ENCODE measurements around the gene SPATA20. TPM values are rescaled to one million over a fixed set of nuclear protein-coding genes. Genes with fewer than 3 reads are reported as not detected.

The SPATA20 gene
- total and polyA plus RNA-seq, 2 of the 13 experiments (the other 11 are each of a cell fraction or from before 2014, with no cell fraction given): 36.1 to 64.8 TPM

DNA sequence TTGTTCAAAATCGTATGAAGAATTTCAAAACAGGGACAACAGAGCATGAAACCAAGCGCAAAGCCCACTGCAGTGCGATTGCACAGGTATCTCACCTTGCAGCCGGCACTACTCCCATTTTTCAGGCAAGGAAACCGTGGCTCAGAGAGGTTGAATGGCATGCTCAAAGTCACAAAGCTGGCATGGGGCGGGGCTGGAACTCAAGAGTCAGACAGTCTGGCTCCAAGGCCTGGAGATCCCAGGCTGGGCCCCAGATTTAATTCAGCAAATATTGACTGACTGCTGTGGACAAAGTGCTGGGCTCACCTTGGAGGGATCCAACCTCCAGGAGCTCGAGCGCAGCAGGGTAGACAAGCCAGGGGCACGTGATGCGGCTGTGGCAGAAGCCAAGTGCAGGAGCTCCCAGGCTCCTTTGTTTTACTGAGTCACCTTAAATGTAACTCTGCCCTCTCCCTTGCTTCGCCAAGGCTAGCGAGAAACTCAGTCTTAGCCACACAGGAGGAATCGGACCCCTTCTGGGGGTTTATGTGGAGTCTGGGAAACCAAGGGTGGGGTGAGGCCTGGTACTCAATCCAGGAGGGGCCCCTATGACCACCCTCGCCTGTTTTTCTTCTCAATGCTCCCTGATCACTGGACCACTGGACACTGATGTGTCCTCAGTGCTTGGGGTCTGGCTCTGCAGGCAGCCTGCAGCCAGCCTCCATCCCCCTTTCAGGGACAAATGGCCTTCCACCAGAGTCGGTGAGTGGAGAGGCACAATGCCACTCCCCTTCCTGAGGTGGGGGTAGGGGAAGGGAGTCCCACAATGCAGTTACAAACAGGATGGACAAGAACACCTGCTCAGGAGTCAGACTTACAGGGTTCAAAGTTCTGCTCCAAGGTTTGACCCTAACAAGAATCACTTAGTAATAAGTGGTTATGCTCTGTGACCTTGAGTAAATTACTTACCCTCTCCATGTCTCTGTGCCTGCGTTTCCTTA lies 3.9 kb upstream of the SPATA20 start (continued):
- no peak; the same call in 1 of the 2 replicates for TF ChIP-seq SAFB2 (CRISPR knock-in tag; IDR thresholded peaks at IDR 0.05; ENCODE audit: borderline replicate concordance, low read depth)
- TF ChIP-seq, protein P1, sequence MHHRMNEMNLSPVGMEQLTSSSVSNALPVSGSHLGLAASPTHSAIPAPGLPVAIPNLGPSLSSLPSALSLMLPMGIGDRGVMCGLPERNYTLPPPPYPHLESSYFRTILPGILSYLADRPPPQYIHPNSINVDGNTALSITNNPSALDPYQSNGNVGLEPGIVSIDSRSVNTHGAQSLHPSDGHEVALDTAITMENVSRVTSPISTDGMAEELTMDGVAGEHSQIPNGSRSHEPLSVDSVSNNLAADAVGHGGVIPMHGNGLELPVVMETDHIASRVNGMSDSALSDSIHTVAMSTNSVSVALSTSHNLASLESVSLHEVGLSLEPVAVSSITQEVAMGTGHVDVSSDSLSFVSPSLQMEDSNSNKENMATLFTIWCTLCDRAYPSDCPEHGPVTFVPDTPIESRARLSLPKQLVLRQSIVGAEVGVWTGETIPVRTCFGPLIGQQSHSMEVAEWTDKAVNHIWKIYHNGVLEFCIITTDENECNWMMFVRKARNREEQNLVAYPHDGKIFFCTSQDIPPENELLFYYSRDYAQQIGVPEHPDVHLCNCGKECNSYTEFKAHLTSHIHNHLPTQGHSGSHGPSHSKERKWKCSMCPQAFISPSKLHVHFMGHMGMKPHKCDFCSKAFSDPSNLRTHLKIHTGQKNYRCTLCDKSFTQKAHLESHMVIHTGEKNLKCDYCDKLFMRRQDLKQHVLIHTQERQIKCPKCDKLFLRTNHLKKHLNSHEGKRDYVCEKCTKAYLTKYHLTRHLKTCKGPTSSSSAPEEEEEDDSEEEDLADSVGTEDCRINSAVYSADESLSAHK (CRISPR knock-in tag; IDR thresholded peaks at IDR 0.05; ENCODE audit: borderline replicate concordance): no peak
- TF ChIP-seq CBFB (CRISPR knock-in tag; IDR thresholded peaks at IDR 0.05): peak; percentile 23; the same call in 1 of the 2 replicates
- TF ChIP-seq ZNF451 (CRISPR knock-in tag; IDR thresholded peaks at IDR 0.05): no peak
- TF ChIP-seq, protein P2, sequence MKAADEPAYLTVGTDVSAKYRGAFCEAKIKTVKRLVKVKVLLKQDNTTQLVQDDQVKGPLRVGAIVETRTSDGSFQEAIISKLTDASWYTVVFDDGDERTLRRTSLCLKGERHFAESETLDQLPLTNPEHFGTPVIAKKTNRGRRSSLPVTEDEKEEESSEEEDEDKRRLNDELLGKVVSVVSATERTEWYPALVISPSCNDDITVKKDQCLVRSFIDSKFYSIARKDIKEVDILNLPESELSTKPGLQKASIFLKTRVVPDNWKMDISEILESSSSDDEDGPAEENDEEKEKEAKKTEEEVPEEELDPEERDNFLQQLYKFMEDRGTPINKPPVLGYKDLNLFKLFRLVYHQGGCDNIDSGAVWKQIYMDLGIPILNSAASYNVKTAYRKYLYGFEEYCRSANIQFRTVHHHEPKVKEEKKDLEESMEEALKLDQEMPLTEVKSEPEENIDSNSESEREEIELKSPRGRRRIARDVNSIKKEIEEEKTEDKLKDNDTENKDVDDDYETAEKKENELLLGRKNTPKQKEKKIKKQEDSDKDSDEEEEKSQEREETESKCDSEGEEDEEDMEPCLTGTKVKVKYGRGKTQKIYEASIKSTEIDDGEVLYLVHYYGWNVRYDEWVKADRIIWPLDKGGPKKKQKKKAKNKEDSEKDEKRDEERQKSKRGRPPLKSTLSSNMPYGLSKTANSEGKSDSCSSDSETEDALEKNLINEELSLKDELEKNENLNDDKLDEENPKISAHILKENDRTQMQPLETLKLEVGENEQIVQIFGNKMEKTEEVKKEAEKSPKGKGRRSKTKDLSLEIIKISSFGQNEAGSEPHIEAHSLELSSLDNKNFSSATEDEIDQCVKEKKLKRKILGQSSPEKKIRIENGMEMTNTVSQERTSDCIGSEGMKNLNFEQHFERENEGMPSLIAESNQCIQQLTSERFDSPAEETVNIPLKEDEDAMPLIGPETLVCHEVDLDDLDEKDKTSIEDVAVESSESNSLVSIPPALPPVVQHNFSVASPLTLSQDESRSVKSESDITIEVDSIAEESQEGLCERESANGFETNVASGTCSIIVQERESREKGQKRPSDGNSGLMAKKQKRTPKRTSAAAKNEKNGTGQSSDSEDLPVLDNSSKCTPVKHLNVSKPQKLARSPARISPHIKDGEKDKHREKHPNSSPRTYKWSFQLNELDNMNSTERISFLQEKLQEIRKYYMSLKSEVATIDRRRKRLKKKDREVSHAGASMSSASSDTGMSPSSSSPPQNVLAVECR (CRISPR knock-in tag; IDR thresholded peaks at IDR 0.05; ENCODE audit: borderline replicate concordance): peak; percentile 65
- TF ChIP-seq, protein P3, sequence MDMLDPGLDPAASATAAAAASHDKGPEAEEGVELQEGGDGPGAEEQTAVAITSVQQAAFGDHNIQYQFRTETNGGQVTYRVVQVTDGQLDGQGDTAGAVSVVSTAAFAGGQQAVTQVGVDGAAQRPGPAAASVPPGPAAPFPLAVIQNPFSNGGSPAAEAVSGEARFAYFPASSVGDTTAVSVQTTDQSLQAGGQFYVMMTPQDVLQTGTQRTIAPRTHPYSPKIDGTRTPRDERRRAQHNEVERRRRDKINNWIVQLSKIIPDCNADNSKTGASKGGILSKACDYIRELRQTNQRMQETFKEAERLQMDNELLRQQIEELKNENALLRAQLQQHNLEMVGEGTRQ (IDR thresholded peaks at IDR 0.05; ENCODE audit: low read depth, low read length): peak; percentile 95
- TF ChIP-seq, protein P3 (CRISPR knock-in tag; IDR thresholded peaks at IDR 0.05; ENCODE audit: borderline replicate concordance): peak; percentile 97; the same call in 1 of the 2 replicates
- 0 out of 2 replicates have a peak, but pooled peaks have one; percentile 43 for TF ChIP-seq ZNF891 (CRISPR knock-in tag; IDR thresholded peaks at IDR 0.05)
- no peak for TF ChIP-seq REXO4 (CRISPR knock-in tag; IDR thresholded peaks at IDR 0.05; ENCODE audit: borderline replicate concordance)
- peak; percentile 51; the same call in 1 of the 2 replicates for TF ChIP-seq KLF9 (CRISPR knock-in tag; IDR thresholded peaks at IDR 0.05; ENCODE audit: low read depth)
- no peak for TF ChIP-seq ISX (CRISPR knock-in tag; conservative IDR thresholded peaks at IDR 0.05)
- TF ChIP-seq, protein P4, sequence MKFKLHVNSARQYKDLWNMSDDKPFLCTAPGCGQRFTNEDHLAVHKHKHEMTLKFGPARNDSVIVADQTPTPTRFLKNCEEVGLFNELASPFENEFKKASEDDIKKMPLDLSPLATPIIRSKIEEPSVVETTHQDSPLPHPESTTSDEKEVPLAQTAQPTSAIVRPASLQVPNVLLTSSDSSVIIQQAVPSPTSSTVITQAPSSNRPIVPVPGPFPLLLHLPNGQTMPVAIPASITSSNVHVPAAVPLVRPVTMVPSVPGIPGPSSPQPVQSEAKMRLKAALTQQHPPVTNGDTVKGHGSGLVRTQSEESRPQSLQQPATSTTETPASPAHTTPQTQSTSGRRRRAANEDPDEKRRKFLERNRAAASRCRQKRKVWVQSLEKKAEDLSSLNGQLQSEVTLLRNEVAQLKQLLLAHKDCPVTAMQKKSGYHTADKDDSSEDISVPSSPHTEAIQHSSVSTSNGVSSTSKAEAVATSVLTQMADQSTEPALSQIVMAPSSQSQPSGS (CRISPR knock-in tag; IDR thresholded peaks at IDR 0.05): peak; percentile 82; the same call in 1 of the 2 replicates
- no peak for TF ChIP-seq ZMAT3 (CRISPR knock-in tag; conservative IDR thresholded peaks at IDR 0.05)
- TF ChIP-seq MAZ (IDR thresholded peaks at IDR 0.05; ENCODE audit: borderline replicate concordance, low read depth, low read length): peak; percentile 57; the same call in 1 of the 2 replicates
- peak; percentile 48; the same call in 1 of the 2 replicates for TF ChIP-seq MAZ (CRISPR knock-in tag; IDR thresholded peaks at IDR 0.05; ENCODE audit: low read depth)
- peak; percentile 66; the same call in 1 of the 2 replicates for TF ChIP-seq MTA1 (CRISPR knock-in tag; IDR thresholded peaks at IDR 0.05; ENCODE audit: borderline replicate concordance)
- no peak for TF ChIP-seq ZKSCAN5 (CRISPR knock-in tag; IDR thresholded peaks at IDR 0.05)

Data from HepG2 (cell line).